ENCODE measurements around the gene RO60.

DNA sequence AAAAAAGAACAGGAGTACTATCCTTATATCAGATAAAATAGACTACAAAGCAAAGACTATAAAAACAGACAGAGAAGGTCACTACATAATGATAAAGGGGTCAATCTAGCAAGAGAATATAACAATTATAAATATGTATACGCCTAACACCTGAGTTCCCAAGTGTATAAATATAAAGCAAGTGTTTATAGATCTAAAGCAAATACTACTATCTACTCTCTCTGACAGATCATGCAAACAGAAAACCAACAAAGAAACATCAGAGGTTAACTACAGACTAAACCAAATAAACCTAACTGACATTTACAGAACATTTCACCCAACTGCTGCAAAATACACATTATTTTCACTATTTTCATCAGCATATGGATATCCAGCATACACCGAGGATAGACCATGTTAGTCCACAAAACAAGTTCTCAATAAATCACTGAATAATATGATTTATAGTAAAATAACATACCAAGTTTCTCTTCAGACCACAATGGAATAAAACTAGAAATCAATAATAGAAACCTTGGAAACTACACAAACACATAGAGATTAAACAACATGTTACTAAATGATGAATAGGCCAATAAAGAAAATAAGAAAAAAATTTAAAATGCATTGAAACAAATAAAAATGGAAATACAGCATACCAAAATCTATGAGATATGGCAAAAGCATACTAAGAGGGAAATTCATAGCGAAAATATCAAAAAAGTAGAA is 22.9 kb upstream of the RO60 start:
- TF ChIP-seq MAX (IDR thresholded peaks at IDR 0.05) = no peak
- TF ChIP-seq, protein P1, sequence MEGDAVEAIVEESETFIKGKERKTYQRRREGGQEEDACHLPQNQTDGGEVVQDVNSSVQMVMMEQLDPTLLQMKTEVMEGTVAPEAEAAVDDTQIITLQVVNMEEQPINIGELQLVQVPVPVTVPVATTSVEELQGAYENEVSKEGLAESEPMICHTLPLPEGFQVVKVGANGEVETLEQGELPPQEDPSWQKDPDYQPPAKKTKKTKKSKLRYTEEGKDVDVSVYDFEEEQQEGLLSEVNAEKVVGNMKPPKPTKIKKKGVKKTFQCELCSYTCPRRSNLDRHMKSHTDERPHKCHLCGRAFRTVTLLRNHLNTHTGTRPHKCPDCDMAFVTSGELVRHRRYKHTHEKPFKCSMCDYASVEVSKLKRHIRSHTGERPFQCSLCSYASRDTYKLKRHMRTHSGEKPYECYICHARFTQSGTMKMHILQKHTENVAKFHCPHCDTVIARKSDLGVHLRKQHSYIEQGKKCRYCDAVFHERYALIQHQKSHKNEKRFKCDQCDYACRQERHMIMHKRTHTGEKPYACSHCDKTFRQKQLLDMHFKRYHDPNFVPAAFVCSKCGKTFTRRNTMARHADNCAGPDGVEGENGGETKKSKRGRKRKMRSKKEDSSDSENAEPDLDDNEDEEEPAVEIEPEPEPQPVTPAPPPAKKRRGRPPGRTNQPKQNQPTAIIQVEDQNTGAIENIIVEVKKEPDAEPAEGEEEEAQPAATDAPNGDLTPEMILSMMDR (IDR thresholded peaks at IDR 0.05 in 2 of 3, conservative IDR thresholded peaks at IDR 0.05 in 1 of 3; ENCODE audit: borderline replicate concordance in 1 of 3, insufficient read depth in 1 of 3, low read depth in 2 of 3, low read length in 2 of 3) = no peak
- TF ChIP-seq, protein P2, sequence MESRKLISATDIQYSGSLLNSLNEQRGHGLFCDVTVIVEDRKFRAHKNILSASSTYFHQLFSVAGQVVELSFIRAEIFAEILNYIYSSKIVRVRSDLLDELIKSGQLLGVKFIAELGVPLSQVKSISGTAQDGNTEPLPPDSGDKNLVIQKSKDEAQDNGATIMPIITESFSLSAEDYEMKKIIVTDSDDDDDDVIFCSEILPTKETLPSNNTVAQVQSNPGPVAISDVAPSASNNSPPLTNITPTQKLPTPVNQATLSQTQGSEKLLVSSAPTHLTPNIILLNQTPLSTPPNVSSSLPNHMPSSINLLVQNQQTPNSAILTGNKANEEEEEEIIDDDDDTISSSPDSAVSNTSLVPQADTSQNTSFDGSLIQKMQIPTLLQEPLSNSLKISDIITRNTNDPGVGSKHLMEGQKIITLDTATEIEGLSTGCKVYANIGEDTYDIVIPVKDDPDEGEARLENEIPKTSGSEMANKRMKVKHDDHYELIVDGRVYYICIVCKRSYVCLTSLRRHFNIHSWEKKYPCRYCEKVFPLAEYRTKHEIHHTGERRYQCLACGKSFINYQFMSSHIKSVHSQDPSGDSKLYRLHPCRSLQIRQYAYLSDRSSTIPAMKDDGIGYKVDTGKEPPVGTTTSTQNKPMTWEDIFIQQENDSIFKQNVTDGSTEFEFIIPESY (IDR thresholded peaks at IDR 0.05; ENCODE audit: extremely low read depth, insufficient replicate concordance, low read length) = no peak
- no peak for TF ChIP-seq POLR2AphosphoS5 (IDR thresholded peaks at IDR 0.05; ENCODE audit: low read depth, low read length)
- TF ChIP-seq EZH2 (IDR thresholded peaks at IDR 0.05) = no peak

Data from HCT116 (cell line).